Measurements from ENCODE around the gene SIPA1L3. TPM values are rescaled to one million over a fixed set of nuclear protein-coding genes. Genes with fewer than 3 reads are reported as not detected.
A peak's percentile ranks its signal among the peaks of the same experiment; 100 is the strongest.
"Not testable (repeated sequence)": the region's sequence is repeated elsewhere in the genome, so short reads cannot be mapped to it uniquely, and the experiment has no call there.

The SIPA1L3 gene
- total RNA-seq, 3 donors from 2014 or later = 9.6 to 29.8 (median 28.5) TPM

DNA sequence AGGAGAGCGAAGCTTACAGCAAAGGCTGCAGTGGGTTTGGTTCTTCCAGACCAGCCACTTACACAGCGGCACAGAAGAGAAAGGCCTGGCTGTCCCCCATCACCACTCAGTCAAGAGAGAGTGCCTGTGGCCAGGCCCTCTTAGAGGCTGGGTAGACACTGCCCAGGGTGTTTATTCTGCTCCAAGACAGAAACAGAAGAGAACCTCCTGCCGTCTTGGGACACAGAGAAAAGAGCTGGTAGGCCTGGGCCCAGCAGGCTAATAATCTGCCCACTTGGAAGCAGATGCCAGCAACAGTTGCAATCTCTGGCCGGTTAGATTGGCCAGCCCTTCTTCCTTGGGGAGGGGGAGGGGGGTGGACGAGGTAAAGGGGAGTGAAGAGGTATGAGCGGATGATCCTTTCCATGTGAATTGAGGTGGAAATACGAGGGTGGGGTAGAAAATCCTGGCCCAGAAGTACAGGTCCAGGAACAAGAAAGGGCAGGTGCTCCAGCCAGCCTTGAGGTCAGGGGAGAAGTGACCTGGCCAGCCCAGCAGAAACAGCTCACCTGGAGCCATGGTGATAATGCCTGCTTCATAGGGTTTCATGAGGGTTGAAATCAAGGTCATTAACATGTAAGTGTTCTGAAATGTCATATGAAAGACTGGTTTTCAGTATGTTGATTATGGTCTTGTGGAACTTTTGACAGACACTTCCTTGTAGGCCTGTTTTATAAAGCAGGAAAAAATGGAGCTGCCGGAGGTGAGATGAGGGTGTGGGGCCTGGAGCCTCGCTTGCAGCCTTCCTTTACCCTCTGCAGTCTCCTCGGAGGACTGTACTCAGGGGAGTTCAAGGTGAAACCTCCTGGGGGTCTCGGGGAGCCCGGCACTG lies 116.9 kb downstream of the SIPA1L3 start:
- Histone ChIP-seq H3K4me1 (no peaks in the 10 kb centered on the region), H3K4me3 (no peak overlapping the region), H3K36me3 (no peaks in the 10 kb centered on the region), H3K9me3 (no peaks in the 10 kb centered on the region), H3K27me3 (no peaks in the 10 kb centered on the region), H3K27ac (peak overlapping the region; percentile 62 to 68)
- no peak for DNase-seq (ENCODE audit: low spot score in 2 of 2)
- TF ChIP-seq POLR2AphosphoS5 (IDR thresholded peaks at IDR 0.05) (no peak), POLR2A (IDR thresholded peaks at IDR 0.05) (no peak)
- TF ChIP-seq, protein P1, sequence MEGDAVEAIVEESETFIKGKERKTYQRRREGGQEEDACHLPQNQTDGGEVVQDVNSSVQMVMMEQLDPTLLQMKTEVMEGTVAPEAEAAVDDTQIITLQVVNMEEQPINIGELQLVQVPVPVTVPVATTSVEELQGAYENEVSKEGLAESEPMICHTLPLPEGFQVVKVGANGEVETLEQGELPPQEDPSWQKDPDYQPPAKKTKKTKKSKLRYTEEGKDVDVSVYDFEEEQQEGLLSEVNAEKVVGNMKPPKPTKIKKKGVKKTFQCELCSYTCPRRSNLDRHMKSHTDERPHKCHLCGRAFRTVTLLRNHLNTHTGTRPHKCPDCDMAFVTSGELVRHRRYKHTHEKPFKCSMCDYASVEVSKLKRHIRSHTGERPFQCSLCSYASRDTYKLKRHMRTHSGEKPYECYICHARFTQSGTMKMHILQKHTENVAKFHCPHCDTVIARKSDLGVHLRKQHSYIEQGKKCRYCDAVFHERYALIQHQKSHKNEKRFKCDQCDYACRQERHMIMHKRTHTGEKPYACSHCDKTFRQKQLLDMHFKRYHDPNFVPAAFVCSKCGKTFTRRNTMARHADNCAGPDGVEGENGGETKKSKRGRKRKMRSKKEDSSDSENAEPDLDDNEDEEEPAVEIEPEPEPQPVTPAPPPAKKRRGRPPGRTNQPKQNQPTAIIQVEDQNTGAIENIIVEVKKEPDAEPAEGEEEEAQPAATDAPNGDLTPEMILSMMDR (IDR thresholded peaks at IDR 0.05) = no peak
- intact Hi-C loops (cut with DNase I; ENCODE audit: low total_unique reads) = loop anchor here (5.0 kb wide), 1 partner anchor 33 kb away; no protein-coding TSS in a partner anchor

DNA sequence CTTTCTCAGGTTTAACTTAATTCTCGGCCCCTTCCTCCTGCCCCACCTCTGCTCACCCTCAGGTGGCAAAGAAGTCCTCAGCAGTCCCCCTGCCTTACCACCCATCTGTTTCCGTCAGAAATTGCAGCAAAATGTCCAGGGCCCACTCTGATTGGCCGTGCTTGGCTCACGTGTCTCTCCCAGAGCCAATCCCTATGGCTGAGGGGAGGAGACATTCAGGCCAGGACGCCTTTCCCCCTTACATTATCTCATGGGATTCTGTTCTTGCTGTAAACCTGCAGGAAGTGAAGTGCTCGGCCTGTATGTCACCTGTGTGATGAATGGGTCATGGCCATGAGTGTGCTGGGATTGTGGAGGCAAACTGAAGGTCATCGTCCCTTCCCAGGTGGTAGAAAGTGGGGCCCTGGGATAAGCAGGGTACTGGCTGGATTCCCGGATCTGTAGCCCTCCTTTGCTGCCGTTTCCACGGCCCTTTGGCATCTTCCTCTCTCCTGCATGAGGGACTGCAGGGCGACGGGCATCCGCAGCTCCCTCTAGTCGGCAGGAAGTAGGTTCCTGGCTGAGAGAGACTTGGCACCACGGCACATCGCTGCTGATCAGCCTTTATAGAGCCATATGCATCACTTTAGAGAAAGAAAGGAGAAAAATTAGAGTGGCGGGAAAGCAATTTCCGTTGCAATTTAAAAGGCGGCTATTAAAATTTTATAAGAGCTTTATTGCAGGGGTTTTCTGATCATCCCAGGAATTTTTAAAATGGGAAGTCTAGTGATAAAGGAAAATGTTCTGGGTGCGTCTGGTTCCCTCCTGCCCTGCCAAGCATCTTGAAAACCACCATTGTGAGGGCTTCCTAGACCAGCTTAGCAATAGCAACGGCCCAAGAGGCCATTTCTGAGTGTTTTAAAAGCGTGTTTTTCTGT lies 118.2 kb downstream of the SIPA1L3 start:
- peak overlapping the region; percentile 27 to 68 for H3K27ac ChIP-seq
- no peaks in the 10 kb centered on the region for H3K4me1 ChIP-seq

DNA sequence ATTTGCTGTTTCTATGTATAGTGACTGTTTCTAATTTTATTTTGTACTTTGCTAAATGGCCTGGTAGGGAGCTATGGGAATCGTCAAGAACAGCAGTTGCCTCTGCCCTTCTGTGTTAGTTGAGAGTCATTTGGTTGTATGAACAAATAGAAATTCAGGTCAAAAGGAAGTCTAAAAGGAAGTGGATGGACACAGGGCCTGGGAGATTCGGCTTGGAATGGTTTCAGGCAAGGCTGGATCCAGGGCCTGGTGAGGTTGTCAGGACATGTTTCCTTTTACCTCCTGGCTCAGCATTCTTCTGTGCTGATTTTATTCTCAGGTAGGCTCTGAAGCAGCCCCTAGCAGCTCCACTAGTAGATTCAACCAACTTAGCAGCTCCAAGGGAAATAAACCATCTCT lies 118.9 kb downstream of the SIPA1L3 start:
- TF ChIP-seq POLR2AphosphoS5 (IDR thresholded peaks at IDR 0.05) (no peak), POLR2A (IDR thresholded peaks at IDR 0.05) (no peak)
- TF ChIP-seq, protein P1 (IDR thresholded peaks at IDR 0.05) = no peak
- Histone ChIP-seq H3K27ac (peak overlapping the region in 1 of 2 donors; percentile 3), H3K36me3 (no peaks in the 10 kb centered on the region), H3K4me3 (no peak overlapping the region), H3K27me3 (no peaks in the 10 kb centered on the region), H3K4me1 (no peaks in the 10 kb centered on the region), H3K9me3 (no peaks in the 10 kb centered on the region)
- intact Hi-C loops (cut with DNase I; ENCODE audit: low total_unique reads) = no loop called here
- no peak for DNase-seq (ENCODE audit: low spot score in 2 of 2)

More for the DNA sequence above, 118.2 kb downstream of the SIPA1L3 start:
- intact Hi-C loops (cut with DNase I; ENCODE audit: low total_unique reads) = loop anchor here (5.0 kb wide), 1 partner anchor 32 kb away; no protein-coding TSS in a partner anchor
- H3K9me3 ChIP-seq = no peaks in the 10 kb centered on the region
- TF ChIP-seq POLR2AphosphoS5 (IDR thresholded peaks at IDR 0.05) = no peak
- TF ChIP-seq, protein P1 (IDR thresholded peaks at IDR 0.05) = no peak
- no peak for TF ChIP-seq POLR2A (IDR thresholded peaks at IDR 0.05)
- no peak overlapping the region for H3K4me3 ChIP-seq
- no peaks in the 10 kb centered on the region for H3K36me3 ChIP-seq
- no peak for DNase-seq (ENCODE audit: low spot score in 2 of 2)
- no peaks in the 10 kb centered on the region for H3K27me3 ChIP-seq

DNA sequence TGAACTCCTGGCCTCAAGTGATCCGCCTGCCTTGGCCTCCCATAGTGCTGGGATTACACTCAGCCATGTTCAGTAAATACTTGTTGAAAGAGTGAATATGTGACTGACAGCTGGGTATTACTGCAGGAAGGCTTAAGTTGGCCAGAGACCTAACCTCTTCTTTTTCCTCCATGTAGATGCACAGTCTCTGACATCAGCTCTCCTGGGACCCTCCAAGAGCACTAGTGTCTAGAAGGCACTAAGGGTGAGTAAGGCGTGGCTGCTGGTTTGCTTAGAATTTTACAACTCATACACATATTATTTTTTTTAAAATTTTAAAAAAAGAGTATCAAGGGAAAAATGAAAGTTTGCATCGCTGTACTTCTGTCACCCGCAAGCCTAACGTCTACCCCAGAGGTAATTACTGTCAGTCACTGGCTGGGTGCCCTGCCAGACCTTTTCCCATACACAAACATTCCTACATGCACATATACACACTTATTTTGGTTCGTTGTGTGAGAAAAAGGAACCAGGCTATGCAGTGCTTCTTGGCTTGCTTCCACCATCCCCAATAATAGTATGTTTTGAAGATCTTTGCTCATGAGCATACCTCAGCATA lies 122.0 kb downstream of the SIPA1L3 start:
- H3K4me3 ChIP-seq = no peak overlapping the region
- no peak for DNase-seq (ENCODE audit: low spot score in 2 of 2)
- intact Hi-C loops (cut with DNase I; ENCODE audit: low total_unique reads) = no loop called here
- TF ChIP-seq POLR2A (IDR thresholded peaks at IDR 0.05) = no peak
- TF ChIP-seq, protein P1 (IDR thresholded peaks at IDR 0.05) = no peak
- no peak for TF ChIP-seq POLR2AphosphoS5 (IDR thresholded peaks at IDR 0.05)
- H3K27ac ChIP-seq = no peak overlapping the region
- H3K9me3 ChIP-seq = no peaks in the 10 kb centered on the region
- H3K36me3 ChIP-seq = no peaks in the 10 kb centered on the region
- H3K4me1 ChIP-seq = no peaks in the 10 kb centered on the region
- no peaks in the 10 kb centered on the region for H3K27me3 ChIP-seq

DNA sequence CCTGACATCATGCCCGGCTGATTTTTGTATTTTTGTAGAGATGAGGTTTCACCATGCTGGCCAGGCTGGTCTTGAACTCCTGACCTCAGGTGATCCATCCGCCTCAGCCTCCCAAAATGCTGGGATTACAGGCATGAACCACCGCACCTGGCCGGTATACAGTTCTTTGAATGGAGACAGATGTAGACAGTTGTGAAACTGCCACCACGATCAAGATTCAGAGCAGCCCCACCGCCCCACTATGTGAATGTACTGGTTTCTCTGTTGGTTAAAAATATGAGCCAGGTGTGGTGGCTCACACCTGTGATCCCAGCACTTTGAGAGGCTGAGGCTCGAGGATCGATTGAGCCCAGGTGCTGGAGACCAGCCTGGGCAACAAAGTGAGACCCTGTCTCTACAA lies 123.0 kb downstream of the SIPA1L3 start:
- H3K27me3 ChIP-seq = not testable (repeated sequence)

More for the DNA sequence above, 123.0 kb downstream of the SIPA1L3 start:
- DNase-seq (ENCODE audit: low spot score in 2 of 2); H3K4me3 ChIP-seq; H3K36me3 ChIP-seq; H3K4me1 ChIP-seq; intact Hi-C loops (cut with DNase I; ENCODE audit: low total_unique reads); H3K9me3 ChIP-seq; H3K27ac ChIP-seq: not testable (repeated sequence)

All from breast epithelium (tissue), 4 donors.